ENCODE data around the gene TRIM66. TPM values are rescaled to one million over a fixed set of nuclear protein-coding genes. Genes with fewer than 3 reads are reported as not detected.

TRIM66 gene
- total and polyA plus RNA-seq, 9 of the 15 experiments (the other 6 are each of a cell fraction or from before 2014, with no cell fraction given) = 1.1 to 7.3 (median 4.9) TPM

DNA sequence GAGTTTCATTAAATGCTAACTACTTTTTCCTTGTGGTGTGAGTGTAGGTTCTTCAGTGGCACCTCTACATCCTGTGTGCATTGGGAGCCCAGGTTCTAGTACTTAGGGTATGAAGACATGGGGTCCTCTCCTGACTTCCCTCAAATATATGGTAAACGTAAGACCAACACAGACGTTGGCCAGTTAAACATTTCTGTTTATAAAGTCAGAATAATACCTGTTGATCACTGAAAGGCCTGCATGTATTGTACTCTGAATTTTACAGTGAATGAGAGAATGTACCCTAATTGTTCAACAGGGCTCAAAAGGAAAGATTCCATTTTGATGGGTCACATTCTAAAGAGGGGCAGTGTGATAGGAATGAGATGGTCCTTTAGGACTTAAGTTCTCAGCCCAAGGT is 3.4 kb upstream of the TRIM66 start:
- no peak overlapping the region for H2AFZ ChIP-seq (ENCODE audit: low read depth, low read length)
- POLR2A ChIA-PET = interaction anchor here (0.6 to 1.5 kb wide), 5 partner anchors 15 to 369 kb away, joined by 3 to 4 read pairs (median 3); no protein-coding TSS in a partner anchor
- in situ Hi-C loops (cut with MboI) = no loop called here
- H3K27me3 ChIP-seq (ENCODE audit: control insufficient read depth in 2 of 2, insufficient read depth in 2 of 2, low read length in 2 of 2) = no peaks in the 10 kb centered on the region
- H3K9me3 ChIP-seq (replicated peaks; ENCODE audit: control insufficient read depth, insufficient read depth, low read depth, low read length) = no peaks in the 10 kb centered on the region
- H3K36me3 ChIP-seq (ENCODE audit: control insufficient read depth, insufficient read depth, low read length) = peaks cover 70% of the 10 kb centered on the region
- H4K20me1 ChIP-seq (replicated peaks; ENCODE audit: control insufficient read depth, insufficient read depth, low read length) = peaks cover 21% of the 10 kb centered on the region
- H3K9ac ChIP-seq (ENCODE audit: insufficient read depth in 1 of 2, low read depth in 2 of 2, low read length in 2 of 2) = peak overlapping the region; percentile 87 to 100
- no peak for FAIRE-seq
- H3K4me2 ChIP-seq (ENCODE audit: insufficient read depth, low read length) = peak overlapping the region; percentile 100
- DNase-seq (ENCODE audit: extremely low read depth in 1 of 4, low spot score in 3 of 4) = no peak
- peaks cover 15 to 18% of the 10 kb centered on the region in 2 experiments for H3K4me1 ChIP-seq (replicated peaks in 1 of 2; ENCODE audit: control insufficient read depth in 2 of 2, insufficient read depth in 2 of 2, low read length in 2 of 2)
- peak overlapping the region; percentile 97; the same call in 1 of the 2 replicates for H3K4me3 ChIP-seq
- WGBS (ENCODE audit: insufficient coverage, low coverage, missing lambda C conversion rate) = 15% methylated on average over 2 of the region's 2 CpGs
- no peaks in the 10 kb centered on the region for H3K9me1 ChIP-seq (ENCODE audit: control insufficient read depth, insufficient read depth, low read length)
- TF ChIP-seq POLR2G (IDR thresholded peaks at IDR 0.05; ENCODE audit: low read depth, low read length) (0 out of 2 replicates have a peak, but pooled peaks have one; percentile 13), SNRNP70 (optimal IDR thresholded peaks at IDR 0.05; ENCODE audit: low read depth, low read length) (no peak)
- CTCF ChIA-PET (ENCODE audit: low intra/inter-chr PET ratio) = no interaction called here
- ATAC-seq = no peak
- H3K79me2 ChIP-seq (ENCODE audit: control insufficient read depth, insufficient read depth, low read length) = peaks cover 79% of the 10 kb centered on the region
- intact Hi-C loops (cut with micrococcal nuclease) = loop anchor here (5.0 kb wide), 1 partner anchor 126 kb away; a partner anchor contains a TSS
- BruUV-seq (replicated peaks) = no TSS peak
- peak overlapping the region; percentile 96 for H3K27ac ChIP-seq (ENCODE audit: extremely low read depth, low read depth, low read length)

DNA sequence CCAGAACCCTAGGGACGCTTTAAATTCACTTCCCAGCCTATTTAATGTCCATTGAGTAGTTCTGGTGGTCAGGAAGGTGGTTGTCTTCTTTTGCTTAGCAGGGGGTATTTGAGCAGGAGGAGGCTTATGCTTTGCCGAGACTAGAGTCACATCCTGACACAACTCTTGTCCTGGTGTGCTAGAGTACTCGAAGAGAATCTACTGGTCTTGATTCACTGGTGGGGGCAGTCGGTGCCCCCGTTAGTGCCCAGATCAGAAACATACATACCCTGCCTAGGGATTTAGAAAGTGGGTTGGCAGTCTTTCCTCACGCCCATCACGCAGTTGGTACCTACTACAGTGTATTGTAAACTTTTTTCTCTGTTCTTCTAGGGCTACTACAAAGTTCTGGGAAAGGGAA is 2.8 kb upstream of the TRIM66 start:
- intact Hi-C loops (cut with micrococcal nuclease) = loop anchor here (5.0 kb wide), 1 partner anchor 127 kb away; a partner anchor contains a TSS
- Histone ChIP-seq H3K9me3 (replicated peaks; ENCODE audit: control insufficient read depth, insufficient read depth, low read depth, low read length) (no peaks in the 10 kb centered on the region), H3K4me1 (replicated peaks in 1 of 2; ENCODE audit: control insufficient read depth in 2 of 2, insufficient read depth in 2 of 2, low read length in 2 of 2) (peaks cover 15 to 18% of the 10 kb centered on the region in 2 experiments), H3K27ac (ENCODE audit: extremely low read depth, low read depth, low read length) (peak overlapping the region; percentile 96), H3K79me2 (ENCODE audit: control insufficient read depth, insufficient read depth, low read length) (peaks cover 74% of the 10 kb centered on the region), H3K36me3 (ENCODE audit: control insufficient read depth, insufficient read depth, low read length) (peaks cover 65% of the 10 kb centered on the region), H3K4me3 (peak overlapping the region; percentile 97), H3K9ac (ENCODE audit: insufficient read depth in 1 of 2, low read depth in 2 of 2, low read length in 2 of 2) (peak overlapping the region; percentile 87 to 100), H4K20me1 (replicated peaks; ENCODE audit: control insufficient read depth, insufficient read depth, low read length) (peaks cover 21% of the 10 kb centered on the region), H2AFZ (ENCODE audit: low read depth, low read length) (no peak overlapping the region), H3K27me3 (ENCODE audit: control insufficient read depth in 2 of 2, insufficient read depth in 2 of 2, low read length in 2 of 2) (no peaks in the 10 kb centered on the region), H3K9me1 (ENCODE audit: control insufficient read depth, insufficient read depth, low read length) (no peaks in the 10 kb centered on the region), H3K4me2 (ENCODE audit: insufficient read depth, low read length) (peak overlapping the region; percentile 100)
- CTCF ChIA-PET (ENCODE audit: low intra/inter-chr PET ratio) = no interaction called here
- 8% methylated on average over 7 of the region's 7 CpGs for WGBS (ENCODE audit: insufficient coverage, low coverage, missing lambda C conversion rate)
- TF ChIP-seq SUPT5H (IDR thresholded peaks at IDR 0.05) = 0 out of 2 replicates have a peak, but pooled peaks have one; percentile 44
- peak; percentile 61; the same call in 1 of the 2 replicates for TF ChIP-seq POLR2AphosphoS2 (IDR thresholded peaks at IDR 0.05; ENCODE audit: low read length)
- TF ChIP-seq, protein P1, sequence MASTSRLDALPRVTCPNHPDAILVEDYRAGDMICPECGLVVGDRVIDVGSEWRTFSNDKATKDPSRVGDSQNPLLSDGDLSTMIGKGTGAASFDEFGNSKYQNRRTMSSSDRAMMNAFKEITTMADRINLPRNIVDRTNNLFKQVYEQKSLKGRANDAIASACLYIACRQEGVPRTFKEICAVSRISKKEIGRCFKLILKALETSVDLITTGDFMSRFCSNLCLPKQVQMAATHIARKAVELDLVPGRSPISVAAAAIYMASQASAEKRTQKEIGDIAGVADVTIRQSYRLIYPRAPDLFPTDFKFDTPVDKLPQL (IDR thresholded peaks at IDR 0.05; ENCODE audit: extremely low read depth, insufficient read length) = no peak
- no TSS peak for BruUV-seq (replicated peaks)
- POLR2A ChIA-PET = interaction anchor here (0.6 to 1.5 kb wide), 5 partner anchors 16 to 370 kb away, joined by 3 to 4 read pairs (median 3); no protein-coding TSS in a partner anchor
- no peak for FAIRE-seq
- no peak for DNase-seq (ENCODE audit: extremely low read depth in 1 of 4, low spot score in 3 of 4)
- in situ Hi-C loops (cut with MboI) = no loop called here
- no peak for ATAC-seq

Data from K562 (cell line).